Common myeloid progenitor, CD34-positive (primary cell): ENCODE data around the gene RNASE13.
A peak's percentile ranks its signal among the peaks of the same experiment; 100 is the strongest.

ENCODE experiments used
- CTCF ChIA-PET: fragments of 350-600 bp; sonication (Branson Sonifier 250); formaldehyde crosslinking; loops from one replicate; lab custom pipeline; 2021; ENCODE audit warnings: antibody characterized with exemption; lab: Charles Lee
- POLR2A ChIA-PET: fragments of 350-600 bp; sonication (Branson Sonifier 250); formaldehyde crosslinking; loops from one replicate; lab custom pipeline; 2021; ENCODE audit warnings: antibody characterized with exemption; lab: Charles Lee
- DNase-seq, 3 donors: peaks; one replicate each; pipeline versions ENCODE4 v3.0.0 to v3.0.0-alpha.2; 2013
- H3K27ac ChIP-seq, 2 experiments: 1 replicate in 1 of 2; 2 replicates in 1 of 2; pipeline ENCODE4 v1.7.0; 2013; ENCODE audit warnings: inconsistent platforms in 2 of 2, low read length in 2 of 2, mild to moderate bottlenecking in 2 of 2, low read depth in 1 of 2, moderate library complexity in 1 of 2; ENCODE audit not compliant: severe bottlenecking in 2 of 2, insufficient read depth in 1 of 2, poor library complexity in 1 of 2
- H3K27me3 ChIP-seq, 5 experiments: replicated peaks in 2 of 5; 1 replicate in 3 of 5; 2 replicates in 2 of 5; pipeline versions ENCODE4 v1.6.1 to v1.7.0; 2013; ENCODE audit warnings: low read length in 4 of 5, mild to moderate bottlenecking in 2 of 5, moderate library complexity in 2 of 5, inconsistent platforms in 1 of 5; ENCODE audit not compliant: insufficient read depth in 5 of 5, control insufficient read depth in 4 of 5
- H3K36me3 ChIP-seq, 4 experiments: 1 replicate in 2 of 4; 2 replicates in 2 of 4; pipeline versions ENCODE4 v1.6.1 to v1.7.0; 2013; ENCODE audit warnings: low read length in 3 of 4, control low read depth in 1 of 4, mild to moderate bottlenecking in 1 of 4; ENCODE audit not compliant: control insufficient read depth in 4 of 4, insufficient read depth in 4 of 4
- H3K4me1 ChIP-seq, 4 experiments: 1 replicate in 3 of 4; 2 replicates in 1 of 4; pipeline versions ENCODE4 v1.6.1 to v1.7.1; 2013; ENCODE audit warnings: low read length in 3 of 4, mild to moderate bottlenecking in 3 of 4, control low read depth in 1 of 4, inconsistent platforms in 1 of 4, moderate library complexity in 1 of 4; ENCODE audit not compliant: control insufficient read depth in 4 of 4, insufficient read depth in 4 of 4; ENCODE audit errors: control extremely low read depth in 1 of 4
- H3K4me3 ChIP-seq, 7 experiments: 1 replicate in 4 of 7; 2 replicates in 3 of 7; pipeline versions ENCODE4 v1.5.1 to v1.7.0; 2013; ENCODE audit warnings: mild to moderate bottlenecking in 7 of 7, low read length in 6 of 7, moderate library complexity in 6 of 7, inconsistent platforms in 2 of 7, low read depth in 2 of 7, control low read depth in 1 of 7; ENCODE audit not compliant: insufficient read depth in 4 of 7, control insufficient read depth in 1 of 7; ENCODE audit errors: extremely low read depth in 1 of 7
- H3K9me3 ChIP-seq, 5 experiments: 1 replicate in 4 of 5; 2 replicates in 1 of 5; pipeline versions ENCODE4 v1.6.1 to v1.7.1; 2013; ENCODE audit warnings: low read length in 4 of 5, mild to moderate bottlenecking in 2 of 5, inconsistent platforms in 1 of 5, low read depth in 1 of 5, moderate library complexity in 1 of 5; ENCODE audit not compliant: control insufficient read depth in 4 of 5, insufficient read depth in 2 of 5; ENCODE audit errors: control extremely low read depth in 1 of 5
- WGBS: methylation state at CpG from one replicate; pipeline ENCODE4 v1.1.5; 2013; ENCODE audit not compliant: insufficient coverage; 5-methylcytosine and 5-hydroxymethylcytosine counted together

The RNASE13 gene

DNA sequence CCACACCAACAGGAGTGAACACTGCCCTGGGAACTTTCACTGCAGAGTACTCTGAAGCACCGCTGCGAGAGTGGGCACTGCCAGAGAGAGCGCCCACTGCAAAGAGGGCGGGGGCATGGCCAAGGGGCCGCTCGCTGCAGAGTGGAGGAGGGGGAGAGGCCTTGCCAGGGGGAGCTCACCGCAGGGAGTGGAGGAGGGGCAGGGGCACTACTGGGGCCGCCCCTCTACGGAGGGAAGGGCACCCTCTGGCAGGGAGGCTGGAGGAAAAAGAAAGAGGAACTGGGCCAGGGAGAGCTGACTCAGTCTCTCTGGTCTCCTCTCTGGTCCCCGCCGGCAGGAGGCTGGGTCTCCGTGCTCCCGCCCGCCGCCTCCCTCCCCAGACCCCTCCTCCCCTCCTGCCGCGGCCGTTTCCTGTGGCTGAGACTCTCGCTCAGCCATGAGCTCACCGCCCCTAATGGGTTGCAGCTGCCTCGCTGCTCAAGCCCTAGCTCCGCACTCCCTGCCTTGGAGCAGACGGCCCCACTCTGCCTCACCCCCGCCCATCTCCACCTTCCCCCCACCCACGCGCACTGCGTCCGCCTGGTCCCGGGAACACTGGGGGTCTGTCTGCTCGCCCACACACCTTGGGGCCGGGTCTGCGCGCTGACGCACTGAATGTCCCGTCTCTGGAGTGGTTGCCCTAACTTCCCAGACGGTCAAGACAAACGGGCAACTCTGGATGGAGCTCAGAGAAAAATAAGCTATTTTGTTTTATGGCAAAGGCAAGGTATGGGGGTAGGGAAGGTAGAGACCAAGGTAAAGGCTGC lies 36.8 kb upstream of the RNASE13 start:
- WGBS, result 1% methylated on average over 27 of the region's 37 CpGs
- peaks cover 8 to 45% (median 42%) of the 10 kb centered on the region in 4 experiments for H3K4me1 ChIP-seq
- peak; percentile 86 to 94 (median 91) for DNase-seq

DNA sequence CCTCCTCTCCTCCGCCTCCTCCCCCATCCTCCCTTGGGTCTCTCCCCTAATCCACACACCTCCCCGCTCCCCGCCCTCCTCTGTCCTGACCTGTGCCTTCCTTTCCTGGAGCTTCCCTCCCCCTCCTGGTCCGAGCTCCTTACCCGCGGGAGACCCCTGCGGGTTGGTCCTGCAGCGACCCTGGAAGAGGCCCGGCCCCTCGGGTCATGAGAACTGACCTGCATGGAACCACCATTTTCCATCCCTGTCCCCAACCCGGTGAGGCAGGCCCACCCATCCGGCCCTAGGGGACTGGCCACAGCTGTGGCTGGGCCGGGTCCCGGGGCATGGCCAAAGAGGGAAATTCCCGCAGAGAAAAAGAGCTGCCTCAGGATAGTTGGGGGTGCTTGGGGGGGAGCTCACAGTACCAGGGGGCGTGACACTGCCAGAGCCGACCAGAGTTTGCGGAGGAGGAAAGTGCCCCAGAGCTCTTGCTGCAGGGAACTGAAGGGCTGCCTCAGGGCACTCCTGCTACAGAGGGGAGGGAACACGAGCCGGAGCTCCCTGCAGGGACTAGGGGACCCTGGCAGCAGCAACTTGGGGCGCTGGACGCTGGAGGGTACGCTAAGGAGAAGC lies 36.1 kb upstream of the RNASE13 start:
- peak overlapping the region; percentile 34 to 88 (median 73) for H3K4me3 ChIP-seq
- no peak for DNase-seq
- peaks cover 0 to 15% (median 6%) of the 10 kb centered on the region in 5 experiments for H3K27me3 ChIP-seq
- no peaks in the 10 kb centered on the region for H3K9me3 ChIP-seq
- POLR2A ChIA-PET, result interaction anchor here (0.7 to 1.9 kb wide), 3 partner anchors 17 to 34 kb away, joined by 4 to 10 read pairs (median 5); no protein-coding TSS in a partner anchor
- peaks cover 8 to 45% (median 42%) of the 10 kb centered on the region in 4 experiments for H3K4me1 ChIP-seq
- H3K27ac ChIP-seq, result peak overlapping the region in 1 of 2 experiments; percentile 73
- 0% methylated on average over 19 of the region's 23 CpGs for WGBS
- H3K36me3 ChIP-seq, result peaks cover 0 to 21% (median 10%) of the 10 kb centered on the region in 4 experiments
- CTCF ChIA-PET, result interaction anchor here (1.1 to 6.2 kb wide), 10 partner anchors 9 to 56 kb away, joined by 3 to 135 read pairs (median 10); partner anchors contain the start of gene TMEM253

More for the DNA sequence above, 36.8 kb upstream of the RNASE13 start:
- Histone ChIP-seq H3K9me3 (no peaks in the 10 kb centered on the region), H3K36me3 (peaks cover 2 to 28% (median 15%) of the 10 kb centered on the region in 4 experiments), H3K27me3 (peaks cover 0 to 15% (median 6%) of the 10 kb centered on the region in 5 experiments), H3K4me3 (peak overlapping the region; percentile 34 to 88 (median 73)), H3K27ac (peak overlapping the region; percentile 25 to 73)
- ChIA-PET CTCF (interaction anchor here (0.6 to 6.2 kb wide), 11 partner anchors 8 to 1917 kb away, joined by 3 to 135 read pairs (median 9); partner anchors contain the start of gene TMEM253), POLR2A (interaction anchor here (0.7 to 1.9 kb wide), 4 partner anchors 16 to 33 kb away, joined by 3 to 10 read pairs (median 4); no protein-coding TSS in a partner anchor)

DNA sequence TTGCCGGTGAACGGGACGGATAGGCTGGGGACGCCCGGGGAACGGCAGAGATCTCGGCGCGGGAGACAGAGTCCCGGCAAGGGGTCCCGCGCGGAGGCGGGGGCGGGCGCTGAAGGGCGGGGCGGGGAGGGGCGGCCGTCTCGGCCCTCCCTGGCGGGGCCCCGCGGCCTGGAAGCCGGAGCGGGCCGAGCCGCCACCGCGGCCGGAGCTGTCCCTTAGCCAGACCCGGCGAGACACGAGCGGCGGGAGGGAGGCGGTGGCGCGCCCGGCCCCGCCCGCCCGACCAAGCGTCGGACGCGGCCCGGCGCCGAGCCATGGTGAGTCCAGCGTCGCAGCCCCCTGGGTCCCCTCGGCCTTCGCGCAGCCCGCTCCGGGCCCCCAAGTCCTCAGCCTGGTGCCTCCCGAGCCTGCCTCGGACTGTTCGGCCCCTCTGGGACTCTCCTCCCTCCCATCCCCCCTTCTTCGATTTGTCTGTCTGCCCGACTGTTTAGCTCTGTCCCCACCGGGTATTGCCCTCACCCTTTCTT lies 35.5 kb upstream of the RNASE13 start, which contains the start of gene ARHGEF40:
TSS of gene ARHGEF40 (plus strand) at position 222 of the 527 bp plus-strand sequence. CDS start at position 315, 93 bp downstream.
- H3K9me3 ChIP-seq, result no peaks in the 10 kb centered on the region
- peak within 1 kb of the TSS; percentile 34 to 88 (median 73) for H3K4me3 ChIP-seq
- peak within 1 kb of the TSS in 1 of 2 experiments; percentile 73 for H3K27ac ChIP-seq
- CTCF ChIA-PET, result interaction anchor here (1.1 to 6.2 kb wide), 9 partner anchors 9 to 56 kb away, joined by 3 to 135 read pairs (median 10); partner anchors contain the start of gene TMEM253
- H3K36me3 ChIP-seq, result peaks cover 0 to 15% (median 7%) of the 10 kb centered on the region in 4 experiments
- peaks cover 0 to 15% (median 6%) of the 10 kb centered on the region in 5 experiments for H3K27me3 ChIP-seq
- POLR2A ChIA-PET, result interaction anchor here (1.9 kb wide), 1 partner anchor 17 kb away, joined by 10 read pairs; no protein-coding TSS in a partner anchor
- peaks cover 8 to 45% (median 42%) of the 10 kb centered on the region in 4 experiments for H3K4me1 ChIP-seq
- DNase-seq, result peak in 1 of 3 donors; percentile 31
- under 1% methylated on average over 46 of the region's 63 CpGs for WGBS

DNA sequence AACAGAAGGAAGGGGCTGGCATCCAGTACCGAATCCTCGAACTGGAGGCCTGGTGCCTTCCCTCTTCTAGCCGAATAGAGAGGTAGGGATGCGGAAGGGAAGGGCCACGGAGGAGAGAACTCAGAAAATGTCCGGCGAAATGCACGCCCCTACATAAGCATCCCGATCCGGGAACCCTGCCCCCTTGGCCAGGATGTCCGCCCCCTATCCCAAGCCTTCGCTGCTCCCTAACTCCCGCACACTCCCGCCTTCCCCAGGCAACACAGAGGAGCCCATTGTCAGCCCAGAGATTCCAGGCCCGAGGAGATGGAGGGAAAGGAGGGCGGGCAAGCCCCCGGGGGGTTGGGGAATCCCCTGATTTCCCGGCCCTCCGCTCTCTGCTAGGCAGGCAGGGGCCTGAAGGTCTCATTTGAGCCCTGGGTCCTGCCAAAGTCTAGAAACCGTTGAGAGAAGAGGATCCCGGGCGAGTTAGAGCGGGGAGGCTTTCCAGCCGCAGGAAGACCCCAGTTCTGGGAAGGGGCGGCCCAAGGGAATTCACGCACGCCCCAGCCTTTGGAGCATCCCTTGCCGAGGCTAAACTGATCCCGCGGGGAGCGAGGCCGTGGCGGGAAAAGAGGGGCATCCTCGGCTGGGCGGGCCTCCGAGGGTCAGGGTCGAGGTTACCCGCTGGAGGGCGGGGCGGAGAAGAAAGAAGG lies 34.9 kb upstream of the RNASE13 start:
- H3K27ac ChIP-seq, result no peak overlapping the region
- ChIA-PET POLR2A (interaction anchor here (1.0 to 1.9 kb wide), 3 partner anchors 18 to 34 kb away, joined by 4 to 10 read pairs (median 5); no protein-coding TSS in a partner anchor), CTCF (interaction anchor here (0.8 to 6.2 kb wide), 17 partner anchors 10 to 55 kb away, joined by 3 to 160 read pairs (median 23); partner anchors contain the start of genes RNASE8 and TMEM253)
- peak in 1 of 3 donors; percentile 26 for DNase-seq
- peaks cover 0 to 15% (median 6%) of the 10 kb centered on the region in 5 experiments for H3K27me3 ChIP-seq
- no peaks in the 10 kb centered on the region for H3K9me3 ChIP-seq
- under 1% methylated on average over 26 of the region's 40 CpGs for WGBS
- H3K36me3 ChIP-seq, result peaks cover 0 to 10% (median 5%) of the 10 kb centered on the region in 4 experiments
- peak overlapping the region in 6 of 7 experiments; percentile 62 to 88 (median 75) for H3K4me3 ChIP-seq
- peaks cover 8 to 45% (median 42%) of the 10 kb centered on the region in 4 experiments for H3K4me1 ChIP-seq

DNA sequence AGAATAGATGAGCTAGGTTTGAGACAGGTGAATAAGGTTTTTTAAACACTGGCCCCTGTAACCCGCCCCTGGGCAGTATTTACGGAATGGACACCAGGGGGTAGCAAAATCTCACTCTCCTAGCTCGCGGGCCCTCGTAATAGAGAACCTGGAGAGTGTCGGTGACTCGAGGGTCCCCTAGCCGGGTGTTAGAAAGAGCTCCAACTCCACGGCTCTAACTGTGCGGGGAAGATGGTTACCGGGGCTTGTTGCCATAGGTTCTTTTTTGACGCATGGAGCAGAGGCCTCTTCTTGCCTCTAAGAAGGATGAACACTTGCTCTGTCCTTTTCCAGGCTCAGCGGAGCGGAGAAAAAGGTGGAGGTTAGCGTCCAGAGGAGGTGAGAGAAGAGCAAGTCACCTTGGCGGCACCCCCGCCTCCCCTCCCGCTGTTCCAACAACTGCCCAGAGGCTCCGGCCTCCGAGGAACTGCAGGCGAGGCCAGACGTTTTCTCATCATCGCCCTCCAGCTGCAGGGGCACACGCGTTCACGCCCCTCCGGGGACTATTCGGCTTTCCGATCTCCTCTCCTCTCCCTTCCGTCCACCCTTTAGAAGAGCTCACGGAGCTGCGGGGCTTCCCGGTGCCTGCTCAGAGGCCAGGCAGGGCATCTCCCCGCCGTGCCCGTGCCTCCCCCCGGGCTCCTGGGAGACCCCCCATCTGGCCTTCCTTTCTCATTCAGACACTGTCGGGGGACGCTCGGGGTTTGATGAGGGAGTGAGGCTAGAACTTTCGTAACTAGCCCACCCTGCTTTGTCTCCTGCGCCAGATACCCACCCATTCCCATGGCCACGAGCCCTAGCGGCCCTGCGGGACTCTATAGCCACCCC lies 34.1 kb upstream of the RNASE13 start:
- Histone ChIP-seq H3K36me3 (peaks cover 0 to 3% (median 2%) of the 10 kb centered on the region in 4 experiments), H3K27ac (no peak overlapping the region), H3K9me3 (no peaks in the 10 kb centered on the region), H3K27me3 (peaks cover 0 to 15% (median 6%) of the 10 kb centered on the region in 5 experiments), H3K4me3 (peak overlapping the region in 6 of 7 experiments; percentile 5 to 88 (median 73)), H3K4me1 (peaks cover 8 to 45% (median 42%) of the 10 kb centered on the region in 4 experiments)
- CTCF ChIA-PET, result interaction anchor here (0.6 to 4.8 kb wide), 28 partner anchors 8 to 98 kb away, joined by 3 to 160 read pairs (median 4); partner anchors contain the start of genes RNASE8 and TMEM253
- WGBS, result under 1% methylated on average over 37 of the region's 45 CpGs
- DNase-seq, result peak; percentile 72 to 86 (median 85)
- POLR2A ChIA-PET, result interaction anchor here (0.8 to 1.5 kb wide), 4 partner anchors 18 to 36 kb away, joined by 3 to 14 read pairs (median 4); no protein-coding TSS in a partner anchor
